GM12864 (cell line): ENCODE results near the gene ASTE1.
A peak's percentile ranks its signal among the peaks of the same experiment; 100 is the strongest.

Experiments
- DNase-seq: peaks from one replicate; pipeline ENCODE4 v3.0.0-alpha.2; 2011; ENCODE audit warnings: low read depth
- H3K4me3 ChIP-seq: 2 replicates; pipeline ENCODE4 v1.5.1; 2011; ENCODE audit warnings: mild to moderate bottlenecking, low read depth, low read length, control low read depth
- CTCF ChIP-seq: IDR thresholded peaks from 2 replicates; pipeline ENCODE4 v1.5.1; 2011; ENCODE audit warnings: low read depth, mild to moderate bottlenecking, moderate library complexity, low read length, control low read depth, inconsistent platforms; ENCODE audit errors: missing control alignments

Gene ASTE1

GRCh38 chr3:131036200-131036816 lies 9.7 kb upstream of the ASTE1 start:
- no peak for TF ChIP-seq CTCF
- no peak overlapping the region for H3K4me3 ChIP-seq
- no peak for DNase-seq

DNA sequence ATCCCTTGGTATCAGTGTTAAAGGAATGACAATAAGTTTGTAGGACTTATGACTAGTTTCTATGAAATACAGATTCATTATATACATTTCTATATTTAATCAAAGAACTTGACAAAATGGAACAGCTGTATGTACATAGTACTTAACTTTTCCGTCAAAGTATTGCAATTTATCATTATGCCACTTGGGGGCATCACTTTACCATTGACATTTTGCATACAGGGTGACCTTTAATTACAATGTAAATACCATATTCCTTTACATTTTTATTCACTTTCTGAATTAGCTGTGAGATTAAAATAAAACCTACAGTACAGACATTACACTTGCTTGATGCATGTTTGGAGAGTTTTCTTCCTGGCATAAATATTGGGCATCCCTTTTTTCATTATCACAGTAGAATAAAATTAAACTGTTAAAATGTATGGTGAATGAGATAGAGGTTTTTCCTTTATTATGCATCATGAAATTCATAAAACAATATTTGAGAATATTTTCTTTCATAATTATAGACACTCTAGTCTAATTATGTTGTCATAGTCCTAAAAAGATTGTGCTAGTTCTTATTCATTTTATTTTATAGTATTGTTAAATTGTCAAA lies 7.0 kb upstream of the ASTE1 start:
- peak; percentile 13 for DNase-seq
- TF ChIP-seq CTCF: peak; percentile 52

GRCh38 chr3:131031660-131032059 lies 5.0 kb upstream of the ASTE1 start:
- no peak for DNase-seq
- H3K4me3 ChIP-seq: no peak overlapping the region
- no peak for TF ChIP-seq CTCF

More for the DNA sequence above, 7.0 kb upstream of the ASTE1 start:
- no peak overlapping the region for H3K4me3 ChIP-seq

GRCh38 chr3:131028844-131029243 lies 2.2 kb upstream of the ASTE1 start:
- H3K4me3 ChIP-seq: no peak overlapping the region
- no peak for DNase-seq
- TF ChIP-seq CTCF: no peak

DNA sequence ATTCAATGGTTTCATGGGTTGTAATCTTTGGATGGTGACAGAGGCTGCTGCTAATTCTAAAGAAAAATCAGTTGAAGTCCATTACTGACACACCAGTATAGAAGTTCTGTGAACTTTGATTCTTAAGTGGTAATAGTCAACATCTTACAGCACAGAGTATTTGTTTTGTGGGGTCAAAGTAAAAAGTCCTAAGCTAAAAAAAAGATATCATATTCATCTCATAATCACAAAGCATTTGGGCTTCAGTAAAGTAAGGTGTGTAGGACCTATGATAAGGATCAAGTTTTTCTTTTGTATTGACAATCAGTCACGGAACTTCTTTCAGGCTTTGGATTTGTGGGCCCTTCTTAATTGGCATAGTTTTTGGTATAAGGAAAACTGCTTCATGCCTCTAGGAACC lies 1.1 kb downstream of the ASTE1 start:
- DNase-seq: no peak
- TF ChIP-seq CTCF: no peak
- H3K4me3 ChIP-seq: peak overlapping the region; percentile 81; the same call in 1 of the 2 replicates

GRCh38 chr3:131020122-131020693 lies 6.4 kb downstream of the ASTE1 start:
- DNase-seq: no peak
- TF ChIP-seq CTCF: no peak
- no peak overlapping the region for H3K4me3 ChIP-seq

GRCh38 chr3:131018970-131019369 lies 7.7 kb downstream of the ASTE1 start:
- TF ChIP-seq CTCF: no peak
- no peak for DNase-seq
- H3K4me3 ChIP-seq: no peak overlapping the region
